Activated CD8-positive, alpha-beta memory T cell treated with anti-CD3 and anti-CD28 coated beads for 36 hours (primary cell): ENCODE measurements around the gene AFF4. TPM values are rescaled to one million over a fixed set of nuclear protein-coding genes. Genes with fewer than 3 reads are reported as not detected.

Experiments
- CTCF ChIA-PET: fragments of 350-600 bp; sonication (Branson Sonifier 250); formaldehyde crosslinking; loops from one replicate; lab custom pipeline; 2021; ENCODE audit warnings: antibody characterized with exemption; lab: Charles Lee
- POLR2A ChIA-PET: fragments of 350-600 bp; sonication (Branson Sonifier 250); formaldehyde crosslinking; loops from one replicate; lab custom pipeline; 2021; ENCODE audit warnings: antibody characterized with exemption; lab: Charles Lee
- total RNA-seq, 2 experiments: library from RNA; stranded (reverse); gene quantifications; one replicate each; pipeline ENCODE4 v1.2.3, GENCODE V29; 2021

The AFF4 gene
- total RNA-seq, 2 experiments from 2014 or later, result 23.2 to 25.7 TPM

DNA sequence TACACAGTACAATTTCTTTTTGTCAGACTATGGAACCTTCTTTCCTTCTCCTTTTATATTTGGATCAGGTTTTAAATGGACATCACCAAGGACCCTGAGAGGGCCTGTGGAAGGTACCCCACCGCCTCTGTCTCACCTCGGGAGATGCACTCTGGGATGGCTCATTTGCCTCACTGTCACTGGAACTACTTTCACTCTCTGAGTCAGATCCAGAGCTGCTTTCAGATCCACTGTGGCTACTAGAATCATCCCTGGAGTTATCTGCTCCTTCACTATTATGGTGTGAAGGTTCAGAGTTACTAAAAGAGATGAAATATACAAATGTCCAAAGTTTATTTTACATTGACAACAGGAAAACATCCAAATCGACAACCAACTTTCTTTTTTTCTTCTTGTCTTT, 65.3 kb downstream of the AFF4 start:
- POLR2A ChIA-PET, result no interaction called here
- CTCF ChIA-PET, result interaction anchor here (0.6 kb wide), 1 partner anchor 31 kb away, joined by 3 read pairs; no protein-coding TSS in a partner anchor

DNA sequence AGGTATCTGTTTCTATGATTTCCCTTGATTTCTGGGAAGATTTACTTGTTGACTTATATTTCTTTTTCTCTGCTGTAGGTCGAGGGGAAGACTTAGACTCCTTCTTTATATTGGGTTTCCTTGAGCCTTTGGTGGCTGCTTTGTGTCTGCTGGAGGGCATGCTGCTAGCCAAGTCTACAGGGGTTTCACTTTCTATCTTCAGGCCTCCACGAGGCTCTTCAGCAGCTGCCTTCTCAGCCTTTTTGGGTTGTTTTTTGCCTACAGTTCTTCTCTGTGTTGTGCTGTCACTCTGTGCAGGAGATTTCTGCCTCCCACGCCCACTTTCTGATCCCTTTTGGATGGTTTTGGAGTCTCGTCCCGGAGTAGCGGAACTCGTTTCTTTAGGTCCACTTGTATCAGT, 66.7 kb downstream of the AFF4 start:
- POLR2A ChIA-PET, result no interaction called here
- CTCF ChIA-PET, result no interaction called here

DNA sequence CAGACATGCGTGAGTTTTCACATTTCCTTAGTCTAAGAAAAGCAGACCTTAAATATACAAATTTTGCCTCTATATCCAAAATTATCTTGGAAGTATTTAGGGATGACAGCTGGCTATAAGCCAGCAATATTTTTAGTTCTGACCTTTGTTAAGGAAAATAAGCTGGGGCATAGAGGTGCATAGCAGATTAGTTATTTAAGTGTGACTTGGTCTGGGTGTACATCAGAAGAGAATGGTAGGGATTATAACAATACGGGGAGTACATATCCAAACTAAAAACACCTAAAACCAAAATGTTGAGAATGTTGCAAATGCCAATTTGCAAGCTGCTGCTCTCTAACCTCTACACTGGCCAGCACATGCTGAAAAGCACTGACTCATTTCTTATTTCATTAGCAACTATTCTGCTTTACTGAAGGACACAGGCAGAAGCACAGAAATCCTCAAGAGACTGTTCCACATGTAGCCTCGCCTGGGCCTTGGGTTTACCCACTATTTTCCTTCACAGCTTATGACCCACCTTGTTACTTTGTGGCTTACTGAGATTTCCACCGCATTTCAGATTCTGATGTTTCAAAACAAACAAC, 67.6 kb downstream of the AFF4 start:
- POLR2A ChIA-PET, result interaction anchor here (1.2 kb wide), 1 partner anchor 184 kb away, joined by 3 read pairs; no protein-coding TSS in a partner anchor
- CTCF ChIA-PET, result interaction anchor here (1.6 kb wide), 1 partner anchor 75 kb away, joined by 5 read pairs; no protein-coding TSS in a partner anchor

DNA sequence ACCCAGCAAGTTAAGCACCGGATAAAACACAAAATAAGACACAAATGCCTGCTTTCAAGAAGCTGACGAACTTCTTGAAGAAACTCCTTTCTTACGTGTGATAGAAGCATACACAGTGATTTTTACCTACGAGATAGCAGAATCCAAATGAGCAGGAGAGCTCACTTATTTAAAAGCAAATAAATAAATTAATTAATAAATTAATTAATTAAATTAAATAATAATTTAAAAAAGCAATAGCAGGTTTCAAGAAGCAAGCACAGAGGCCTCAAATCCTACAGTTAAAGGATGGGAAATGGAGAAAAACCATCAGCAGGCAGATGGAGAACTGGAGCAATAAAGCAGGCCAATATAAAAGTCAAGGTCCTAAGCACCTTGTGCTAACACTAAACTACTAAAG, 72.6 kb downstream of the AFF4 start:
- POLR2A ChIA-PET, result no interaction called here
- CTCF ChIA-PET, result no interaction called here

DNA sequence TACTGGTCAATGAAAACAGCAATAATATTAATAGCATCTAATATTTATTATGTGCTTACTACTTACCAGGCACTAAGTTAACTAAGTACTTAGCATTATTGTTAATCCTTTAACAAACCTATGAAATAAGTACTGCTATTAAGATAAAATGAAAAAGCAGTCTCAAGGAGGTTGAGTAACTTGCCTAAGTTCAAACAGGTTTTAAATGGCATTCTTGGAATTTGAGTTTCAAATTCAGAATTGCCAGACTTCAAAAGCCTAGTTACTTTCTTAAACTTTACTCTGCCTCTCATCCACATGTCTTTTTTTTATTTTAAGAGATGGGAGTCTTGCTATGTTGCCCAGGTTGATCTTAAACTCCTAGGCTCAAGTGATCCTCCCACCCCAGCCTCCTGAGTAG, 73.9 kb downstream of the AFF4 start:
- POLR2A ChIA-PET, result no interaction called here
- CTCF ChIA-PET, result interaction anchor here (0.9 kb wide), 1 partner anchor 57 kb away, joined by 3 read pairs; no protein-coding TSS in a partner anchor

DNA sequence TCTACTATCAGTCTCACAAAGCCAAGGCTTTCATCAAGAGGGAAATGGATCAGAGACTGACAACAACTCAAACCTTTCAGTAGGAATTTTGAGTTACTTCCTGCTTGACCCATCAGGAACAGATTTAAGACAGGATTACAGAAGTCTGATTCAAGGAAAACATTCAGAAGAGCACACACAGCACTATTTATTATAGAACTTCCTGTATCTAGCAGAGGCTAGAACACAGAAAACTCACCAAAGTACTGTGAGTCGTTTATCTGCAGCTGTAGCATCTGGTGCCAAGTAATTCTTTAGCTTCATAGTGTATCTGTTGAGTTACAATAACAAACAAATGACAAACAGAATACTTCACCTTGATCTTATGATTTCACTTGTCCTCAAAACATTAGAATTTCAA, 76.2 kb downstream of the AFF4 start:
- CTCF ChIA-PET, result interaction anchor here (1.0 kb wide), 1 partner anchor 57 kb away, joined by 4 read pairs; the partner anchor contains the start of gene SHROOM1

DNA sequence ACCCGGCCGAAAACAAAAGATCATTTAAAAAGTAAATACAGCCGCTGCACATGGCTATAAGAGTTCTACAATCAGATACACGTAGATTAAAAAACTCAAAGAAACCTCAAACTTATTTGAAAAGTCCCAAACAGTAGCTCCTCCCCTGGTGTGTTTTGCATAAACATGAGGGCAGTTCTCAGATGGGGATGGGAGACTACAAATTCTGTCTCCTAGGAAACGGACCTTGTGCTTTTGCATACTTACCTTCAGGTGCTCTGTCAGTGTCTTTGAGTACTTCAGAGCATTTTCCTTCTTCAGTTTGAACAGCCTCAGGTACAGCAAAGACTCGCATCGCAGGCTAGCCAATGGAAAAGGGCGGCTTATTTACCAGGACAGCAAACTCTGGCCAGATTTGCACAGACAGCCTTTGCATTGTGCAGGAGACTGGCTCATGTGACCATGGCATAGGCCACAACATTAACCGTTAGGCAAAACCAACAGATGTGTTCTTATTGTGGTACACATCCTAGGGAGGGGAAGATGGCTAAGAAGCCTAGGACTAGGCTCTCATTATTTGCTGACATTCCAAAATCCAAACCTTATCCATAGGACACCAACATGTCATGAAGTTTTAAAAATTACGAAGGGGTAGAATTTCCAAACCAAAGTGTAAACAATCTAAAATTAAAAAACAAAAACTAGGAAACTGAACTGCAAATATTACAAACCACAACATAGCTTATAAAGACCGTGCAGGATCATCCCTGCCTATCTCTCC, 77.2 kb downstream of the AFF4 start:
- POLR2A ChIA-PET, result no interaction called here
- CTCF ChIA-PET, result interaction anchor here (1.0 kb wide), 1 partner anchor 56 kb away, joined by 4 read pairs; the partner anchor contains the start of gene SHROOM1

More for the DNA sequence above, 76.2 kb downstream of the AFF4 start:
- POLR2A ChIA-PET, result no interaction called here

DNA sequence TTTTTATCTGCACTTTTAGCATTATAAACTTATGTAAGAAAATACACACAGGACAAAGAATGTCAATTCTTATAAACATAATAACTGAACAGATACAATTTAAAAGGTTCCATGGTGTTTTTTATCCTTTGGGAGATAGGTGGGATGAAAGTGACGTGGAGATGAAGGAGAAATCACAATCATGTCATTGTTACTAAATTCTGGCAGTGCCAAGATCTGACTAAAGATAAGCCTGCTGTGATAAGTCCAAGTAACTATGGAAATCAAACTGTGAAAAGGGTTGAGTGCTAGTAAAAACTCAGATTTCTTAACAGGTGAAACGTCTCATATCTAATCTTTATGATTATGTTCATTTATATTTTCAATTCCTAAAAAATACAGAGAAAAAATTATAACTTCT, 78.9 kb downstream of the AFF4 start:
- ChIA-PET POLR2A (no interaction called here), CTCF (interaction anchor here (1.7 kb wide), 2 partner anchors 17 to 55 kb away, joined by 6 to 9 read pairs; partner anchors contain the start of genes SHROOM1 and UQCRQ)

DNA sequence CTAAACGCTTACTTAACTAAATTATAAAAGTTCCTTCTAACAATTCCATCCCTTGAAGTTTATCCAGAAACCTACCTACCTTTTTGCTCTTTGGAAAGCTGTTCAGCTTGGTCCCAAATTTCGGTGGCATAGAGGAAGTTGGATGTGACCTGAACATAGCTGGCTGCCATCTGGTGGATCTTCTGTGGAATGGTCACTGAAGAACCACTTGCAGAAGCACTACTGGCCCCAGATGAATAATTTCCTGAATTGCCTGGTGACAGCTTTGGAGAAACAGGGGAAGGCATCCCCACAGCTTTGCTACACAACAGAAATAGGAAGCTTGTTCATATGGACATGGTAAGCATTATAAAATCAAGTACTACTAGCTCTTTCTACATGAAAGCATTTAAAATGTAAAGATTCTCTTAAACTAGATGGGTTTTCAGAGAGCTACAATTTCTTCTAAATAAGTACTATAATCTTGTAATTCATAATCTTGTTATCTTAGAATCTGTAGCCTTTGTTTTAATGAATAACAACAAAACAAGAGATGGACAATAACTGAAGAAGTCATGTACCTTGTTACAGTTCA, 80.1 kb downstream of the AFF4 start:
- ChIA-PET CTCF (interaction anchor here (0.6 to 2.4 kb wide), 6 partner anchors 16 to 357 kb away, joined by 4 to 9 read pairs (median 6); partner anchors contain the start of genes SHROOM1 and UQCRQ), POLR2A (interaction anchor here (0.7 kb wide), 1 partner anchor 14 kb away, joined by 3 read pairs; no protein-coding TSS in a partner anchor)

DNA sequence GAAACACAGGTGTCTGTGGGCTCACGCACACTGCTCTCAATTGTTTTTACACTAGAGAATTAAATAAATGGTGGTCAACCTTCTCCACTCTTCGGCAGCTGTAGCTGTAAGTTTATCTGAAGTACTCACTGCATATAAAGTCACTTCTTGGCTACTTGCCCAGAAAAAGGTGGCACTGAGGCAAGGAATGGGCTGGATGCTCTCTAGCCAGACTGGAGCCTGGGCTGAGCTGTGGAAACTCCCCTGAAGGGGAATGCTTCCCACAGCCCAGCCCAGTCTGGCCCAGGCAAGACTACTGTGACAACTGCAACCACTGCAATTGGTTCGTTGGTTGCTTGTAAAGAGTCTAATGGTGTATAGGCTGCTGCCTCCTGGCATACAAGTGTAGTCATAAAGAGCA, 85.5 kb downstream of the AFF4 start:
- POLR2A ChIA-PET, result no interaction called here

DNA sequence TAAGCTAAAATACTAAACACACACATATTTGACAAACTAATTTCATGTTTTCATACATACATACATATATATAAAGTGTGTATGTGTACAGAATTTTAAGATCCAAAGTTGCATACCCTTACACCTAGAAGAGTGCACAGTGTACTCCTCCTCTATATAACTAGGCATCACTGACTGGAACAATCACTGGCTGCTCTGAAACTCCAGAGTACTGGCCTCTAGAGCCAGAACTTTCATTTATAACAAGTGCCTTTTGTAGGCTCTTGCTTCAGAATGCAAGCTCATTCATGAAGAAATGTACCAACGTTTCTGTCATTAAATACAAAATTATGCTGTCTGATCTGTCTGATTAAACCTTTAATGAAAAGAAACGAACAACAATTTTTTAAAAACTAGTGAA, 86.0 kb downstream of the AFF4 start:
- CTCF ChIA-PET, result interaction anchor here (1.2 to 1.3 kb wide), 2 partner anchors 10 to 12 kb away, joined by 3 to 4 read pairs; partner anchors contain the start of genes GDF9 and UQCRQ
- POLR2A ChIA-PET, result no interaction called here

More for the DNA sequence above, 85.5 kb downstream of the AFF4 start:
- CTCF ChIA-PET, result interaction anchor here (1.2 to 1.3 kb wide), 2 partner anchors 11 to 12 kb away, joined by 3 to 4 read pairs; partner anchors contain the start of genes GDF9 and UQCRQ

DNA sequence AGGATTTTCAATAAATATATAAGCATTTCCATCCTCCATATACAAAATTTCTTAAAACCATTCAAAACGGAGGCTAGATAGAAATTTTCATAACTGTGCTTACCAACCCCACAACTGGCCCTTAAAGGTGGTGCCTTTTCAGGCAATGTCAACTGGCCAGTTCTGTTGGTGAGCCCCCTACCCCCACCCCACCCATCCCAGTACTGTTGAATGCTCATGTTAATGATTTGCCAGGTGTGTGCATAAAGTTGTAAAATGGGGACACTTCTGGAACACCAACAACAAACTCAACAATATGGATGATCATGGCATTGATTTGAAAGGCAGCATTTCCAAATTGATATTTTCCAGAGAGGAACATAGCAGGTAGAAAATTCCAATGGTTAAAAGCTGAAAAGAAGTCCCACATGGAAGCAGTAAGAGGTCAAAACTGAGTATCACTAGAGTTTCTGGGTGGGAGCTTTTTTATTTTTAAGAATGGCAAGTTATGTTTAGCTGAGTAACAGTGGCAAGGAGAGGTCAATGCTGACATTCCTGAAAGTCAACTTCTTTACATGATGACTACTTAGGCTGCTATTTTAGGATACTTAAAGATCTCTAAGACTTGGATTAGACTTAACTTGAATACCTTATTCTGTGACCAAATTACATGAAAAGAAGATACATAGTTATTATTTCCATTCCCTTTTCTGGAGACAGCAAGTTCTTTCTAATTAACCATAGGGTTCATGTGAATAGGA, 87.2 kb downstream of the AFF4 start:
- ChIA-PET CTCF (interaction anchor here (0.6 kb wide), 1 partner anchor 25 kb away, joined by 3 read pairs; no protein-coding TSS in a partner anchor), POLR2A (no interaction called here)

DNA sequence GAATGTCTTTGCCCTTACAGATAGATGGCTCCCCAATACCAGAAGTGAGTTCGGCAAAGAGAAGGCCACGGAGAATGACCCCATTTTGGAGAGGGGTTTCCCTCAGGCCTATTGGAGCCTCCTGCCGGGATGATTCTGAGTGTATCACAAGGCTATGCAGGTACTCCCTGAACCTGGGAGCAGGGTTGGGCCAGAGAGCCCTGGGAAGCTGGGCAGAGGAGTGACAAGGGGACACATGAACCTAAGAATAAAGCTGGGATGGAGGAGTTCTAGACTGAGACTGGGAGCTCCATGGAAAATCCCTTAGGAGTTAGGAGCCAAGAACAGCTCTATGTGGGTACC, 89.5 kb downstream of the AFF4 start:
- POLR2A ChIA-PET, result no interaction called here
- CTCF ChIA-PET, result no interaction called here

DNA sequence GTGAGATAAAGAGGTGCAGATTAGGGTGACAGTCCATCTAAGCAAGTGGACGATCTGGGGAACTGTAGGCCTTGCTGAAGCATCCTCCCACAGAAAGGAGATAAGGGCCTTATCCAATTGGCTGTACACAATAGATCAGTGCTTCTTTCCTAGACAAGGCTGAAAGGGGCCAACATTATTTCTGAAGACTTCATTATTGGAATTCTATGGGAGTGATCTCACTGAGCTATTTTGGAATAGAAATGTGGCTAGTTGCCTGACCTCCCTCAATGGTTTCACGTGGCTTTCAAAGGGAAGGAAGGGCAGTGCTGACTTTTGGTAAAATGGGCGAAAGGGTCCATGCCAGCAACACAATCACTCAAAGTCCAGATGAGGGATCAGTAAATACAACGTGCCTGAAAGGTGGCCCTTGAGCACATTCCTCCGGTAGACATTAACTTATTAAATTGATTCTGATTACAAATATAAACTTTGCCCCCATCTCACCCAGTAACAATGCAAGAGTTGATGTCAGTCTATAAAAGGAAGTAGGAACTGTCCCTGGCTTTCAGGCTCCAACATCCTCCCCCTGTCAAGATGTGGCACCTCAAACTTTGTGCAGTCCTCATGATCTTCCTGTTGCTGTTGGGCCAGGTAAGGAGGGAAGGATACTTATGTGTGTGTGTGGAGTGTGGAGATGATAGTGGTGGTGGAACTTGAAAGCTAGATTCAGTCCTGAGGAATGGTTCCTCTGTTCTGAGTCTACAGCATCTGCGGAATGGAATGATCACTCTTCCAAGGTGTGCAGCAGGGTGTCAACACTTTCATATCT, 90.1 kb downstream of the AFF4 start, which contains the start of gene LEAP2:
Gene LEAP2, plus strand, starts transcription at position 550 of the 811 bp plus-strand sequence. Its CDS starts 27 bp downstream, at position 577.
- ChIA-PET POLR2A (interaction anchor here (0.6 kb wide), 1 partner anchor 1109 kb away, joined by 4 read pairs; no protein-coding TSS in a partner anchor), CTCF (no interaction called here)

DNA sequence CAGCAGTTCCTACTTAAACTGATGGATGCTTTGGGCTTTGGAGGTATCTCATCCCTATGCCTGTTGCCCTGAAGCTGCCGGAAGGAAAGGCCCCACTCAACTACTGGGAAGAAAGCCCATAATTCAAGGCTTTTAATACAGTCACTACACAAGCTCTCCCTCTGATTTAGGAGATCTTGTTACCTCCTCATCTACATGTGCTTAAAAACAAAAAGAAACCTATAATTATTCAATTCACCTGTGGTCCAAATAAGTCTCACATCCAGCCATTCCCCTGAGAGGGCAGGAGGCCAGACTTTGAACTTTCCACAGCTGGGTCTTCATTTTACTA, 90.7 kb downstream of the AFF4 start:
- POLR2A ChIA-PET, result no interaction called here

DNA sequence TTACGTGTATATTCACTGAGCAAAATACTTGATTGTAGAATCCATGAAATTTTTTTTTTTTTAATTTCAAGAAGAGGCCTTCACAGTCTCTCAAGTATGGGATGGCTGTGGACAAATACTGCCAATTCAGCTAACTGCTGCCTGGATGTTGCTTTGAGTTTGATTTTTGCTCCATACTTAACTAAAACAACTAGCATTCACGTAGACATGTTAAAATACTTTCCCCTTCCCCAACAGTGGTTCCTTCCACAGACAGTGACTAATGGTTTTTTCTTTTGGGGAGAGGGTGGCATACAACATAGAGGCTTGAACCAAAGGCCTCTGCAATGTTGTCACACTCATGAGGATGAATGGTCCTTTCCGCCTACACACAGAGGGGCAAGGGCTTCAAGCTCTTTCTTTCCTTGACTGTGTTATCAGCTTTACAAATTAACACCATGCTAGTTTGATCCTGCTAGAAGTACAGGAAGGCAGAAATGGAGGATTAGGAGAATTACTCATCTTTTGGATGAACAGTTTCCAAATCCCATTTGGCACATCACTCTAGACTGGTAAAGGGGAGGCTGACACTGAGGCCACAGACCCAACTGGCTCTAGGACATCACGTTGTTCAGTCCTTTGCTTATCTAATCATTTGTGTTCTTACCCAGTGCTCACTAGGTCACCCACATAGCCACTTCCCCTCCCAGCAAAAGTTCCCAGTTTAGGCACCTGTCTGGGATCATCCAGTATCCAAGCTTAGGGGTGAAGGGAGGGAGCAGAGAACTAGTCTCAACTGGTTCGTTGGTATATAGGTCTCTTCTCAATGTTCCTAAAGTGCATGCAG, 91.8 kb downstream of the AFF4 start:
- POLR2A ChIA-PET, result no interaction called here
- CTCF ChIA-PET, result no interaction called here

More for the DNA sequence above, 90.7 kb downstream of the AFF4 start:
- CTCF ChIA-PET, result no interaction called here

DNA sequence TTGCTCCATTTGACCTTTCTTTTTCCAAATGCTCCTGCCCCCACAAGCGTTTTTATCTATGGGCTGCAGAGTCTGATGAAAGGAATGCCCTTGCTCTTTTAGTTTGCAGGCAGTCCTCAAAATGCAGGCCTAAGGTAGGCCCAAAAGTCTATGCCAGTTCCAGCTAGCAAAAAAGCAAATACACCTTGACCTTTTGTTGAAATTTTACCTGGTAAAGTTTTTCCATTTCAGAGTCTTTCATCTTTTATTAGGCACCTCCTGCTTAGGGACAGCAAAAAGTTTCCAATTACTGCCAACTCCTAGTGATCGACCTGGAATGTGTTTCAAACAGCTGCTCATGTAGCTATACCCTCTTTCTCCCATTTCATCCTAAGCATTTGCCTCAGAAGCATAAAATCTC, 92.6 kb downstream of the AFF4 start:
- POLR2A ChIA-PET, result no interaction called here
- CTCF ChIA-PET, result no interaction called here
